Osteoblast (primary cell): ENCODE measurements around the gene KCND2. TPM values are rescaled to one million over a fixed set of nuclear protein-coding genes. Genes with fewer than 3 reads are reported as not detected.

Experiments used
- DNase-seq: peaks from one replicate; pipeline ENCODE4 v3.0.0; 2011; ENCODE audit warnings: low spot score, mixed read lengths; ENCODE audit not compliant: insufficient read length; ENCODE audit errors: missing footprints
- H2AFZ ChIP-seq: 2 replicates; pipeline ENCODE4 v1.6.0; 2011; ENCODE audit warnings: mild to moderate bottlenecking, low read length
- H3K27ac ChIP-seq: 2 replicates; pipeline ENCODE4 v1.5.1; 2011; ENCODE audit warnings: mild to moderate bottlenecking, low read depth, low read length, moderate library complexity
- H3K27me3 ChIP-seq: 2 replicates; pipeline ENCODE4 v1.6.0; 2012; ENCODE audit warnings: mild to moderate bottlenecking, control low read depth, inconsistent platforms, low read length, moderate library complexity; ENCODE audit not compliant: insufficient read depth
- H3K36me3 ChIP-seq: 2 replicates; pipeline ENCODE4 v1.5.1; 2011; ENCODE audit warnings: mild to moderate bottlenecking, low read length, control low read depth, moderate library complexity; ENCODE audit not compliant: insufficient read depth
- H3K4me1 ChIP-seq: 2 replicates; pipeline ENCODE4 v1.5.1; 2011; ENCODE audit warnings: mild to moderate bottlenecking, low read length, control low read depth, moderate library complexity; ENCODE audit not compliant: insufficient read depth
- H3K4me2 ChIP-seq: 2 replicates; pipeline ENCODE4 v1.6.0; 2011; ENCODE audit warnings: mild to moderate bottlenecking, low read length; ENCODE audit not compliant: insufficient read depth
- H3K4me3 ChIP-seq: fragments of 200-600 bp; sonication (generic); 3 replicates; pipeline ENCODE4 v1.5.1; 2012; ENCODE audit warnings: mild to moderate bottlenecking, low read length, inconsistent platforms; ENCODE audit not compliant: insufficient read depth
- H3K79me2 ChIP-seq: 2 replicates; pipeline ENCODE4 v1.6.0; 2012; ENCODE audit warnings: mild to moderate bottlenecking, low read length, control low read depth, inconsistent platforms; ENCODE audit not compliant: insufficient read depth
- H3K9me3 ChIP-seq: 2 replicates; pipeline ENCODE4 v1.5.1; 2011; ENCODE audit warnings: low read depth, low read length, control low read depth
- H4K20me1 ChIP-seq: 2 replicates; pipeline ENCODE4 v1.6.0; 2012; ENCODE audit warnings: mild to moderate bottlenecking, low read length, control low read depth; ENCODE audit not compliant: insufficient read depth
- total RNA-seq: library from RNA; depleted of rRNA; stranded (reverse); fragments of >200 nt; gene quantifications from 2 replicates; pipeline ENCODE4 v1.2.3, GENCODE V29; 2012
- TF ChIP-seq, protein P1 (sequence below): IDR thresholded peaks from 2 replicates; pipeline ENCODE4 v1.5.1; 2011; ENCODE audit warnings: mild to moderate bottlenecking, low read depth, low read length, moderate library complexity; ENCODE audit errors: extremely low read depth

The KCND2 gene
- total RNA-seq, 1 donor, result 6.5 TPM

DNA sequence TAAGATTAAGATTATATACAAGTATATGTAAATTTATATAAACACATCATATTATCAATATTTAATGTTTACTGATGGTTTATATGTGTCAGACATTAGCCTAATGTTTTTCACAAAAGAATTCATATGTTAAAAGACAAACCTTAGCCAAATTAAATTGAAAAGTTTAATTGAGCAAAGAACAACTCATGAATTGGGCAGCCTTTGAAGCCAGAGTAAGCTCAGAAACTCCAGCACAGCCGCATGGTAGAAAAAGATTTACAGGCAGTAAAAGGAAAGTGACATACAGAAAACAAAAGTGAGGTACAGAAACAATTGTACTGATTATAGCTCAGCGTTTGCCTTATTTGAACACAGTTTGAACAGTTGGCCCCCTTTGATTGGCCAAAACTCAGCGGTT, 460.9 kb downstream of the KCND2 start:
- Histone ChIP-seq H2AFZ (no peak overlapping the region), H3K79me2 (no peaks in the 10 kb centered on the region), H3K4me3 (no peak overlapping the region), H3K36me3 (no peaks in the 10 kb centered on the region), H3K27me3 (no peaks in the 10 kb centered on the region), H3K4me2 (no peak overlapping the region), H3K27ac (no peak overlapping the region), H3K4me1 (no peaks in the 10 kb centered on the region), H4K20me1 (no peaks in the 10 kb centered on the region), H3K9me3 (no peaks in the 10 kb centered on the region)
- TF ChIP-seq, protein P1, sequence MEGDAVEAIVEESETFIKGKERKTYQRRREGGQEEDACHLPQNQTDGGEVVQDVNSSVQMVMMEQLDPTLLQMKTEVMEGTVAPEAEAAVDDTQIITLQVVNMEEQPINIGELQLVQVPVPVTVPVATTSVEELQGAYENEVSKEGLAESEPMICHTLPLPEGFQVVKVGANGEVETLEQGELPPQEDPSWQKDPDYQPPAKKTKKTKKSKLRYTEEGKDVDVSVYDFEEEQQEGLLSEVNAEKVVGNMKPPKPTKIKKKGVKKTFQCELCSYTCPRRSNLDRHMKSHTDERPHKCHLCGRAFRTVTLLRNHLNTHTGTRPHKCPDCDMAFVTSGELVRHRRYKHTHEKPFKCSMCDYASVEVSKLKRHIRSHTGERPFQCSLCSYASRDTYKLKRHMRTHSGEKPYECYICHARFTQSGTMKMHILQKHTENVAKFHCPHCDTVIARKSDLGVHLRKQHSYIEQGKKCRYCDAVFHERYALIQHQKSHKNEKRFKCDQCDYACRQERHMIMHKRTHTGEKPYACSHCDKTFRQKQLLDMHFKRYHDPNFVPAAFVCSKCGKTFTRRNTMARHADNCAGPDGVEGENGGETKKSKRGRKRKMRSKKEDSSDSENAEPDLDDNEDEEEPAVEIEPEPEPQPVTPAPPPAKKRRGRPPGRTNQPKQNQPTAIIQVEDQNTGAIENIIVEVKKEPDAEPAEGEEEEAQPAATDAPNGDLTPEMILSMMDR, result no peak
- no peak for DNase-seq

DNA sequence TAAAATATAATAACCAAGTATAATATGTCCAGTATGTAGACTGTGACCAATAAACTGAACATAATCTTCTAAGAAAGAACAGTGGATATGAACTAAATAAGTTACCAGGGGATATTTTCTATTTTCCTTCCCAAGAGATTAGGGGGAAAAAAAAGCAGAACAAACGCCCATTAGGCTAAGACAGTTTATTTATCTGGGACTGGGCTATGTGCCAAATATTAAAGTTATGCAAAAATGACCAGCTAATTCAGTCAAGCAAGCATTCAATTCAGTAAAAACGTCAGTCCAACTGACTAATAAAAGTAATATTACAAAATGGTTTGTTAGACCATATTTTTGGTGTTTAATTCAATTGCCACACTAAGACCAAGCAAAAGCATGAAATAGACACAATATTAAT, 462.8 kb downstream of the KCND2 start:
- Histone ChIP-seq H3K4me3 (no peak overlapping the region), H4K20me1 (no peaks in the 10 kb centered on the region), H3K79me2 (no peaks in the 10 kb centered on the region), H3K27me3 (no peaks in the 10 kb centered on the region), H3K36me3 (no peaks in the 10 kb centered on the region), H3K9me3 (no peaks in the 10 kb centered on the region), H3K4me2 (no peak overlapping the region), H2AFZ (no peak overlapping the region), H3K4me1 (no peaks in the 10 kb centered on the region), H3K27ac (no peak overlapping the region)
- TF ChIP-seq, protein P1, result no peak
- no peak for DNase-seq

DNA sequence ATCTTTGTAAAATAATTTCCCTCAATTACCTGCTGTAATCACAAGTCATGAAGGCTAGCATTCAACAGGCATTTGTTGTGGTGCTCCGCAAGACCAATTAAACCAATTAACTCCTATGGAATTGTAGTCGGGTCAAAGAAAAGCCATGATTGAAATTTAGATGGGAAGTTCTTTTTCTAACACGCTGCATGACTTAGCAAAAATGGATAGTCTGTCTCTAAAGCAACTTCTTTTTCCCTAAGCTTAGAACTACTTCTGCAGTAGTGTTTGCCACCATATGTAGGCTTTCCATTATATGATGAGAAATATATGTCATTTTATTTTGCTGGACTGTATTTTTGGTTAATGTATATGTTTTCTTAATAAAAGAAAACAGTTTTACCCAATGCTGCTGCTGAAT, 465.8 kb downstream of the KCND2 start:
- Histone ChIP-seq H3K4me2 (no peak overlapping the region), H2AFZ (no peak overlapping the region), H3K36me3 (no peaks in the 10 kb centered on the region), H3K79me2 (no peaks in the 10 kb centered on the region), H3K27ac (no peak overlapping the region), H3K4me1 (no peaks in the 10 kb centered on the region), H3K4me3 (no peak overlapping the region), H3K9me3 (no peaks in the 10 kb centered on the region), H3K27me3 (no peaks in the 10 kb centered on the region), H4K20me1 (no peaks in the 10 kb centered on the region)
- no peak for DNase-seq
- TF ChIP-seq, protein P1, result no peak

DNA sequence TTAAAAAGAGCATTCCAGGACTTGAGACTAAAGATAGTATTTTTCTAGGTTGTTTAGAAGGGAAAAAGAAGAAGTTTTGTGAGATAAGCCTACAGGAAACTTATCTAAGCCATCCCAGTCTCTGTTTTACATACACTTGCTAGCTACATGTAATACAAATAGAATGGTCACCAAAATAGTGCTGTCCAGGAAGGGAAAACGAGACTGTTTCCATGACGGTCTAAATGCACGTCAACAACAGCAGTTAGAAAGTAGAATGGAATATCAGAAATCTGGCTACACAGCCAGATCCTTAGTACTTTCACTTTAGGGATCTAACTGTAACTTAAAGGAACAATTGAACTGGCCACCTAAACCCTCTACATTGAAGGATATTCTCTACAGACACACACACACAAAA, 467.4 kb downstream of the KCND2 start:
- no peak for DNase-seq
- H3K4me2 ChIP-seq, result peak overlapping the region; percentile 20
- no peak overlapping the region for H2AFZ ChIP-seq
- H3K4me1 ChIP-seq, result no peaks in the 10 kb centered on the region
- no peaks in the 10 kb centered on the region for H3K9me3 ChIP-seq
- H3K27me3 ChIP-seq, result no peaks in the 10 kb centered on the region
- H3K36me3 ChIP-seq, result no peaks in the 10 kb centered on the region
- H3K27ac ChIP-seq, result no peak overlapping the region
- H3K79me2 ChIP-seq, result no peaks in the 10 kb centered on the region
- H4K20me1 ChIP-seq, result no peaks in the 10 kb centered on the region
- no peak overlapping the region for H3K4me3 ChIP-seq
- TF ChIP-seq, protein P1, result no peak
